Measurements from ENCODE around the gene MOV10.

The MOV10 gene

DNA sequence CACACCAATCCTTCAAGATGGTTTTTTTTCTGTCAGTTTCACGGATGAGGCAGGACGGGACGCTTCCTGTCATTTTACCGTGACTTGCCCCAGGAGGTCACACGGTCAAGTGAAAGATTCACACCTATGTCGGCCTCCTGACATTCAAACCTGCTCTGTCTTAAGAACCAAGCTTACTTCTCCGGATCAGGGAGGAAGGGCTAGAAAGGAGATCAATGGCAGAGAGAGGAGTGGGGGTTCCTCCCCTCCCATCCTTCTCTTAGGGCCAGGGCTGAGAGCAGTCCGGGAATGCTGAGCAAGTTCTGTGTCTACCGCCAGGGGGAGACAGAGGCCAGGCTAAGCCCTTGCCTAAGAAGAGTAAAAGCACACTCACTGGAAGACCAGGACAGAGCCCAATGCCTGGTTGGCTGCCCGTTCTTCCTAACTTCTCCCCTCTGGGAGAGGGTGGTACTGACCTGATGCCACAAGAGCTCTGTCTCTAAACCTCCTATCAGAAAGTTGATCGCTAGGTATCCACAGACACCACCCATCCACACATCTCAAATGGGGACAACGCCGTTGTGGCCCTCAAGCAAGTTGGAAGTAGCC is 41.8 kb downstream of the MOV10 start (continued):
- TF ChIP-seq ZNF366 (tag by site-specific recombination; conservative IDR thresholded peaks at IDR 0.05) (peak; percentile 75), ZNF670 (tag by site-specific recombination; IDR thresholded peaks at IDR 0.05; ENCODE audit: low read depth) (no peak), ZNF624 (tag by site-specific recombination; IDR thresholded peaks at IDR 0.05) (no peak), ZNF391 (tag by site-specific recombination; IDR thresholded peaks at IDR 0.05; ENCODE audit: borderline replicate concordance, low read depth) (peak; percentile 43; the same call in 1 of the 2 replicates), ZNF10 (tag by site-specific recombination; IDR thresholded peaks at IDR 0.05) (no peak), ZNF530 (tag by site-specific recombination; IDR thresholded peaks at IDR 0.05; ENCODE audit: low read depth) (no peak), ZXDB (tag by site-specific recombination; IDR thresholded peaks at IDR 0.05) (no peak), ZNF558 (tag by site-specific recombination; IDR thresholded peaks at IDR 0.05) (no peak), ZEB2 (tag by site-specific recombination; IDR thresholded peaks at IDR 0.05) (no peak), ZNF510 (tag by site-specific recombination; IDR thresholded peaks at IDR 0.05; ENCODE audit: insufficient replicate concordance) (no peak), ZNF140 (tag by site-specific recombination; IDR thresholded peaks at IDR 0.05) (no peak), GLI4 (tag by site-specific recombination; IDR thresholded peaks at IDR 0.05) (no peak), TRIM28 (IDR thresholded peaks at IDR 0.05; ENCODE audit: borderline replicate concordance, low read length) (peak; percentile 43; the same call in 1 of the 2 replicates), ZNF776 (tag by site-specific recombination; IDR thresholded peaks at IDR 0.05; ENCODE audit: borderline replicate concordance) (no peak), KLF10 (tag by site-specific recombination; IDR thresholded peaks at IDR 0.05) (peak; percentile 18; the same call in 1 of the 2 replicates), ZNF23 (tag by site-specific recombination; IDR thresholded peaks at IDR 0.05; ENCODE audit: borderline replicate concordance) (no peak), ZBTB8A (tag by site-specific recombination; IDR thresholded peaks at IDR 0.05) (0 out of 2 replicates have a peak, but pooled peaks have one; percentile 24), ZSCAN30 (tag by site-specific recombination; IDR thresholded peaks at IDR 0.05) (peak; percentile 61; the same call in 1 of the 2 replicates), IKZF3 (tag by site-specific recombination; IDR thresholded peaks at IDR 0.05) (0 out of 2 replicates have a peak, but pooled peaks have one; percentile 54), HOXA7 (CRISPR knock-in tag; IDR thresholded peaks at IDR 0.05; ENCODE audit: borderline replicate concordance) (no peak), YY1 (tag by site-specific recombination; IDR thresholded peaks at IDR 0.05) (no peak), ZNF433 (tag by site-specific recombination; IDR thresholded peaks at IDR 0.05; ENCODE audit: low read depth) (no peak), ZNF76 (tag by site-specific recombination; IDR thresholded peaks at IDR 0.05; ENCODE audit: borderline replicate concordance, low read depth) (peak; percentile 41; the same call in 1 of the 2 replicates), ZNF629 (tag by site-specific recombination; IDR thresholded peaks at IDR 0.05) (0 out of 2 replicates have a peak, but pooled peaks have one; percentile 8)
- TF ChIP-seq, protein P1, sequence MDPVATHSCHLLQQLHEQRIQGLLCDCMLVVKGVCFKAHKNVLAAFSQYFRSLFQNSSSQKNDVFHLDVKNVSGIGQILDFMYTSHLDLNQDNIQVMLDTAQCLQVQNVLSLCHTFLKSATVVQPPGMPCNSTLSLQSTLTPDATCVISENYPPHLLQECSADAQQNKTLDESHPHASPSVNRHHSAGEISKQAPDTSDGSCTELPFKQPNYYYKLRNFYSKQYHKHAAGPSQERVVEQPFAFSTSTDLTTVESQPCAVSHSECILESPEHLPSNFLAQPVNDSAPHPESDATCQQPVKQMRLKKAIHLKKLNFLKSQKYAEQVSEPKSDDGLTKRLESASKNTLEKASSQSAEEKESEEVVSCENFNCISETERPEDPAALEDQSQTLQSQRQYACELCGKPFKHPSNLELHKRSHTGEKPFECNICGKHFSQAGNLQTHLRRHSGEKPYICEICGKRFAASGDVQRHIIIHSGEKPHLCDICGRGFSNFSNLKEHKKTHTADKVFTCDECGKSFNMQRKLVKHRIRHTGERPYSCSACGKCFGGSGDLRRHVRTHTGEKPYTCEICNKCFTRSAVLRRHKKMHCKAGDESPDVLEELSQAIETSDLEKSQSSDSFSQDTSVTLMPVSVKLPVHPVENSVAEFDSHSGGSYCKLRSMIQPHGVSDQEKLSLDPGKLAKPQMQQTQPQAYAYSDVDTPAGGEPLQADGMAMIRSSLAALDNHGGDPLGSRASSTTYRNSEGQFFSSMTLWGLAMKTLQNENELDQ (tag by site-specific recombination; IDR thresholded peaks at IDR 0.05; ENCODE audit: low read depth): no peak
- TF ChIP-seq, protein P2, sequence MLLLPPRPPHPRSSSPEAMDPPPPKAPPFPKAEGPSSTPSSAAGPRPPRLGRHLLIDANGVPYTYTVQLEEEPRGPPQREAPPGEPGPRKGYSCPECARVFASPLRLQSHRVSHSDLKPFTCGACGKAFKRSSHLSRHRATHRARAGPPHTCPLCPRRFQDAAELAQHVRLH (tag by site-specific recombination; IDR thresholded peaks at IDR 0.05): no peak
- TF ChIP-seq, protein P3, sequence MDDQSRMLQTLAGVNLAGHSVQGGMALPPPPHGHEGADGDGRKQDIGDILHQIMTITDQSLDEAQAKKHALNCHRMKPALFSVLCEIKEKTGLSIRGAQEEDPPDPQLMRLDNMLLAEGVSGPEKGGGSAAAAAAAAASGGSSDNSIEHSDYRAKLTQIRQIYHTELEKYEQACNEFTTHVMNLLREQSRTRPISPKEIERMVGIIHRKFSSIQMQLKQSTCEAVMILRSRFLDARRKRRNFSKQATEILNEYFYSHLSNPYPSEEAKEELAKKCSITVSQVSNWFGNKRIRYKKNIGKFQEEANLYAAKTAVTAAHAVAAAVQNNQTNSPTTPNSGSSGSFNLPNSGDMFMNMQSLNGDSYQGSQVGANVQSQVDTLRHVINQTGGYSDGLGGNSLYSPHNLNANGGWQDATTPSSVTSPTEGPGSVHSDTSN (CRISPR knock-in tag; IDR thresholded peaks at IDR 0.05): no peak
- TF ChIP-seq, protein P4, sequence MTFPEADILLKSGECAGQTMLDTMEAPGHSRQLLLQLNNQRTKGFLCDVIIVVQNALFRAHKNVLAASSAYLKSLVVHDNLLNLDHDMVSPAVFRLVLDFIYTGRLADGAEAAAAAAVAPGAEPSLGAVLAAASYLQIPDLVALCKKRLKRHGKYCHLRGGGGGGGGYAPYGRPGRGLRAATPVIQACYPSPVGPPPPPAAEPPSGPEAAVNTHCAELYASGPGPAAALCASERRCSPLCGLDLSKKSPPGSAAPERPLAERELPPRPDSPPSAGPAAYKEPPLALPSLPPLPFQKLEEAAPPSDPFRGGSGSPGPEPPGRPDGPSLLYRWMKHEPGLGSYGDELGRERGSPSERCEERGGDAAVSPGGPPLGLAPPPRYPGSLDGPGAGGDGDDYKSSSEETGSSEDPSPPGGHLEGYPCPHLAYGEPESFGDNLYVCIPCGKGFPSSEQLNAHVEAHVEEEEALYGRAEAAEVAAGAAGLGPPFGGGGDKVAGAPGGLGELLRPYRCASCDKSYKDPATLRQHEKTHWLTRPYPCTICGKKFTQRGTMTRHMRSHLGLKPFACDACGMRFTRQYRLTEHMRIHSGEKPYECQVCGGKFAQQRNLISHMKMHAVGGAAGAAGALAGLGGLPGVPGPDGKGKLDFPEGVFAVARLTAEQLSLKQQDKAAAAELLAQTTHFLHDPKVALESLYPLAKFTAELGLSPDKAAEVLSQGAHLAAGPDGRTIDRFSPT (tag by site-specific recombination; IDR thresholded peaks at IDR 0.05): no peak
- TF ChIP-seq, protein P5, sequence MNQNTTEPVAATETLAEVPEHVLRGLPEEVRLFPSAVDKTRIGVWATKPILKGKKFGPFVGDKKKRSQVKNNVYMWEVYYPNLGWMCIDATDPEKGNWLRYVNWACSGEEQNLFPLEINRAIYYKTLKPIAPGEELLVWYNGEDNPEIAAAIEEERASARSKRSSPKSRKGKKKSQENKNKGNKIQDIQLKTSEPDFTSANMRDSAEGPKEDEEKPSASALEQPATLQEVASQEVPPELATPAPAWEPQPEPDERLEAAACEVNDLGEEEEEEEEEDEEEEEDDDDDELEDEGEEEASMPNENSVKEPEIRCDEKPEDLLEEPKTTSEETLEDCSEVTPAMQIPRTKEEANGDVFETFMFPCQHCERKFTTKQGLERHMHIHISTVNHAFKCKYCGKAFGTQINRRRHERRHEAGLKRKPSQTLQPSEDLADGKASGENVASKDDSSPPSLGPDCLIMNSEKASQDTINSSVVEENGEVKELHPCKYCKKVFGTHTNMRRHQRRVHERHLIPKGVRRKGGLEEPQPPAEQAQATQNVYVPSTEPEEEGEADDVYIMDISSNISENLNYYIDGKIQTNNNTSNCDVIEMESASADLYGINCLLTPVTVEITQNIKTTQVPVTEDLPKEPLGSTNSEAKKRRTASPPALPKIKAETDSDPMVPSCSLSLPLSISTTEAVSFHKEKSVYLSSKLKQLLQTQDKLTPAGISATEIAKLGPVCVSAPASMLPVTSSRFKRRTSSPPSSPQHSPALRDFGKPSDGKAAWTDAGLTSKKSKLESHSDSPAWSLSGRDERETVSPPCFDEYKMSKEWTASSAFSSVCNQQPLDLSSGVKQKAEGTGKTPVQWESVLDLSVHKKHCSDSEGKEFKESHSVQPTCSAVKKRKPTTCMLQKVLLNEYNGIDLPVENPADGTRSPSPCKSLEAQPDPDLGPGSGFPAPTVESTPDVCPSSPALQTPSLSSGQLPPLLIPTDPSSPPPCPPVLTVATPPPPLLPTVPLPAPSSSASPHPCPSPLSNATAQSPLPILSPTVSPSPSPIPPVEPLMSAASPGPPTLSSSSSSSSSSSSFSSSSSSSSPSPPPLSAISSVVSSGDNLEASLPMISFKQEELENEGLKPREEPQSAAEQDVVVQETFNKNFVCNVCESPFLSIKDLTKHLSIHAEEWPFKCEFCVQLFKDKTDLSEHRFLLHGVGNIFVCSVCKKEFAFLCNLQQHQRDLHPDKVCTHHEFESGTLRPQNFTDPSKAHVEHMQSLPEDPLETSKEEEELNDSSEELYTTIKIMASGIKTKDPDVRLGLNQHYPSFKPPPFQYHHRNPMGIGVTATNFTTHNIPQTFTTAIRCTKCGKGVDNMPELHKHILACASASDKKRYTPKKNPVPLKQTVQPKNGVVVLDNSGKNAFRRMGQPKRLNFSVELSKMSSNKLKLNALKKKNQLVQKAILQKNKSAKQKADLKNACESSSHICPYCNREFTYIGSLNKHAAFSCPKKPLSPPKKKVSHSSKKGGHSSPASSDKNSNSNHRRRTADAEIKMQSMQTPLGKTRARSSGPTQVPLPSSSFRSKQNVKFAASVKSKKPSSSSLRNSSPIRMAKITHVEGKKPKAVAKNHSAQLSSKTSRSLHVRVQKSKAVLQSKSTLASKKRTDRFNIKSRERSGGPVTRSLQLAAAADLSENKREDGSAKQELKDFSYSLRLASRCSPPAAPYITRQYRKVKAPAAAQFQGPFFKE (tag by site-specific recombination; IDR thresholded peaks at IDR 0.05; ENCODE audit: borderline replicate concordance): no peak
